CD4-positive, alpha-beta T cell treated with Interferon gamma for 1 hour (primary cell): ENCODE data around the gene EGFL8.
A peak's percentile ranks its signal among the peaks of the same experiment; 100 is the strongest.

ENCODE experiments used
- DNase-seq: peaks from one replicate; pipeline ENCODE4 v3.0.0-alpha.2; 2020

EGFL8 gene

DNA sequence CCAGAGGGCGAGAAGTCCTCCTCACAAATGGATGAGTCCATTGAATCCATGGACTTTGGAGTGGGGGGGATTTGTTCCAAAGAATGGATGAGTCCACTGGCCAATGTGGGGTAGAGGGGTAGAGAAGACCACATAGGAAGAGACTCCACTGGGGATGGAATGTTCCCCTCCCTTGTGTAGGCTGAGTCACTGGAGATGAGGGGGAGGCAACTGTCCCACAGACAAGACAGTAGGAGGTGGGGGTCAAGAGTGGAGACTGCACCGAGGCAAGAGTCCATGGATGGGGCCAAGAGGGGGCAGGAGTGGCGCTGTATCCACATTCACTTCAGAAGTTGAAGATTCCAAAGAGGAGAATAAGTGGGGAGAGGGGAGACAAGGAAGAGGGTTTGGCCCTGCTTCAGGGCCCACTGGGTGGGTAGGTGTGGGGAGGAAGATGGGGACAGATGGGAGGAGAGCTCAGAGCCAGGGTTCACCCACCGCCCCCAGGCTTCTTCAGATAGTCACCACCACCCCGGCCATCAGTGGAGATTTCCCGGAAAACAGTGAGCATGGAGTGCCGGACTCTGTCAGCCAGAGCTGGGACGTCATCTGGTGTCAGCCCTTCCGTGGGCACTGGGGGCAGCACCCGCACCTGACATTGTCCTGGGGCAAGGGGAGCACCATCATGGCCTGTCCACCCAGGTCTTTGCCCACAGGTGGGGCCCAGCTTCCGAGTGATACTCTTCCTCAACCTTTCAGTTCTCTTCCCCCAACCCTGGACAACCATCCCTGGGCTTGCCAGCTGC is 4.6 kb downstream of the EGFL8 start:
- DNase-seq = no peak

DNA sequence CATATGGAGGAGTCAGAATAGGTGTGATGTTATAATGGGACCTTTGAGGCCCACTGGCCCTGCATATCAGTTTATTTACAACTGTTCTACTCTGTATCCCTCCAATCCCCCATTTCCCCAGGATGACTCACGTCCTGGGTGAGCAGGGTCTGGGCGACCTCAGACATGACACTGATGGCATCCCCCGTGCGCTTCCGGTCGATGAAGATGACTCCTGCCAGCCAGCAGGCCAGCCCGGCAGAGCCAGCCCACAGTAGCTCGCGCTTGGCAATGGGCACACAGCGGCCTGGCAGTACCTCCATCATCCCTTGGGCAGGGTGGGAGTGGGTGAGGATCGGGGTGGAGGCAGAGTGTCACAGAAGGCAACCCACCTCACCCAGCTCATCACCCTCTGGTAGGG is 5.9 kb downstream of the EGFL8 start:
- DNase-seq = no peak

DNA sequence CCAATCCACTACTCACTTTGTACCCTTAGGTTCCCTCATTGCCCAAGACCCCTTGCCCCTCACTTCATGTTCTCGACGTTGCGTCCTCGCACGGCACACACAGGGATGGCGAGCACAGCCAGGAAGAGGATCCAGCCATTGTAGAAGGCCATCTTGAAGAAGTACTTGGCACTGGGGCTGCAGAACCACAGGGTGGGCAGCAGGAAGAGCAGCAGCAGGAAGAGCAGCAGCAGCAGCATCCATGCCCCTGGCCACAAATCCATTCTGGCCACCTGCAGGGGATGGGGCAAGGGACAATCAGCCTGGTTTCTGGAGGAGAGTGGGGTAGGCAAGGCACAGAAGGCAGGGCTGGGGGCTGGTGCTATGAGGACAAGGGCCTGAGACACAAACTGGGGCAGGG is 6.8 kb downstream of the EGFL8 start:
- DNase-seq = no peak

DNA sequence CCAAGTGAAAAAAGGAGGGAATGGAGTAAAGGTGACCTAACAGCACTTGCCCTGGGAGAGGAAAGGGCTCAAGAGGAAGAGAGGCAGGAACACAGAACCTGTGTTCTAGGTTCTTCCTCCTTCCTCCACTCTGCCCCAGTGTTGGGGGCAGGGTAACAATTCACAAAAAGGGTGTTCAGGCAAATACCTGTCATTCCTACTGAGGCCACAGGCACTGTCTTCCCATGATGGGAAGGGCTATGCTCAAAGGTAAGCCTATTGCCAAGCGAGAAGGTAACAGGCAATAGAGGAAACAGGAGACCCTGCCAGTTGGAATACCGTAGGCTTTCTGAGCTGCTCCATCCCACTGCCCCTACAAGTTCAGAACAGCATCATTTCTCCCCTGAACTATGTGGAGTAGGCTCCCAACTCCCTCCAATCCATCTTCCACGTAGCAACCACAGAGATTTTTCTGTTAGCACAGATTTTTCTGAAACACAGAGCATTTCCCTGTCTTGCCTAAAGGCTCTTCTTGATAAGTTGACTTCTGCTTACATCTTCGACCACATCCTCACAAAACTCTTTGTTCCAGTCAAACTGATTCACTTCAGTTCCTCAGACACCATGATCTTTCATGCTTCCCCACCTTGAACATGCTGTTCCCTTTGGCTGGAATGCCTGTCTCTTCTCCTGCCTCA is 8.8 kb downstream of the EGFL8 start:
- no peak for DNase-seq

DNA sequence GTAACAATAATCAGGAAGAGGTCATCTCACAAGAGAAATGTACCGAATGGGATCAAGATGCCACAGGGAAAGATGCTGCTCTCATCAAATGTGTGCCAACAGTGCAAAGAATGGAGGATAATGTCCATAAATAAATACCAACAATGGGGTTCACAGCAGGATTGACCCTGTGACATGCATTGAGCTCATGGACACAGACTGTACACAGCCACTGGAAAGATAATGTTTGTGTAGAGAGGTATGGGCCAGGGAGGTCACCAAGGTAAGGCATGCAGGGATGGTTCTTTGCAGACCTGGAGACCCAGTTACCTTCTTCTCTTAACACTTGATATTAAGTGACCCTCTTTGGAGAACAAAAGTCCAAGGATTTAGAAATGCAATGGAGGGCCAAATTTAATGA is 10.0 kb downstream of the EGFL8 start:
- no peak for DNase-seq

DNA sequence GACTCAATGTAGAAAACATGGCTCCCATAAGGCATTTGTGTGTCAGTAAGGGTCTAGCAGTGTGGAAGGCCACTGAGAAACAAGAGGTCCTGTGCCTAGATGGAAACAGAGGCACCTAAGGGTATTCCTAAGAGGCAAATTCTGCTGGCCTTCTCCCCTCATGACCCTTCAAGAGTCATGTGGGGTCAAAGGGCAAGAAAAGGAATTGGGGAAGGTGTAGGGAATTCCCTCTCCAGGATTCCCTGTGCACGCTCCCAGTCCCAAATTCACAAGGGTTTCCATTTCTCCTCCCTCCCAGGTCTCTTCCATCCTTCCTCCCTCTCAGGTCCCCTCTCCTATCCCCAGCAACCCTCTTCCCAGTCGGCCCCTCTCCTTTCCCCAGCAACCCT is 10.9 kb downstream of the EGFL8 start:
- no peak for DNase-seq

DNA sequence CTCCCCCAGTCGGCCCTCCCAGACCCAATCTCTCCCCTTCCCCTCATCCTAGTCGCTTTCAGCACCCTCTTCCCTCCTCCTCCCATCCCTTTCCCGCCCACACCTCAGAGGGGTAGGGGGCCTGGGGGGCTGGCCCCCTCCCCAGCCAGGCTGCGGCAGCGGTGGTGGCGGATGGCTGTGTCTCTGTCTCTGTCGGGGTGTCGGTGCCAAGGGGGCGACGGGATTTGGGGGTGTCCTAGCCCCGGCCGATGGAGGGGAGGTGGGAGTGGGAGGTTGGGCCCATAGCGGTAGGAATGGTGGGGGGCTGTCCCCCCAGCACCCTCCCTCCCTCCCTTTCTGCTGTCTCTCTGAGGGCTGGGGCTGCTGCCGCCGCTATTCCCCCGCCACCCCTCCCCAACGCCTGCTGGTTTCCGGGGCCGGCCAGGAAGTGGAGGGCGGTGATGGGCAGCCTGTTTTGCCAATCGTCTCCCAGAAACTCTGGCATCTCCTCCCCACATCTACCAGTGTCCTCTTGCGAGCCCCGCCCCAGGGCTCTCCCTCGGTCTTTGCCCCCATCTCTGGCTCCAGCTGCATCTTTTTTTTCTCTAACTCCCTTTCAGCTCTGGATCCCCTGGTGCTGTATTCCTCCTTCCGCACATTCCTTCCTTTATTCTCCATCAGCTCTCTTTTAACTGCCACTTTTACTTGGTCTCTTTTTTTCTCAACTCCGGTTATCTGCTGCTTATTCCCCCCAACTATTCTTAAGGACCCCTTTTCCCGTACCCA is 11.5 kb downstream of the EGFL8 start, which contains the start of gene AGPAT1:
Gene AGPAT1, minus strand, starts transcription at position 374 of the 765 bp plus-strand sequence. CDS start 4,588 bp downstream, outside the sequence.
- DNase-seq = peak; percentile 95

DNA sequence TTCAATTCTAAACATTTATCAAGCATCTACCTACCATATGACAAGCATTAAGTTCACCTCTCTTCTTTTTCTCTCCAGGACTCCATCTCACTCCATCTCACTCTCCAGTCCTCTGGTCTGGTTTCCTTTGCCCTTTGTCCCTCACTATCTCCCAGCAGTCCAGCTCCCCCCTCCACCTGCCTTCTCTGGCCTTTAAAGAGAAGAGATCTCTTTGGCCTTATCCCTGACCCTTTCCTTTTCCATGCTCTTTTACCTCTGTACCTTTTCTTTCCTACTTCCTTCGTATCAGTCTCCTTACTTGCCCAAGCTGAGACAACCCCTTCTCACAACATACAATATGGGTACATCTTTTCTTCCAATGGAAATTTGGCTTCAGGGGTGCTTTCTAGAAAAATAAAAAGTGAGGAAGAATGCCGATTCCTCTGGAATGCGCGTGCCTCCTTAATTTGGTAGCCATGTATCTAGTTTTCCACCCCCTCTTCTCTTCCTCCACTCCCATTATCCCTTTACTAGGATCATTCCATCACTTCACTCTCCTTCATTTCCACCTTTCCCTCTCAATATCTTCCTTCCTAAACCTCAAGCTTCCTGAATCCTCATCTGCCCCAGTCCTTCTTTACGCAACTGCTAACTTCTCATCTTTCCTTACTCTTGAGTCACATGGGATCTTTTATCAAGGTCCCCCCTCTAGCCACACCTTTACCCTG is 12.2 kb downstream of the EGFL8 start:
- DNase-seq = no peak

DNA sequence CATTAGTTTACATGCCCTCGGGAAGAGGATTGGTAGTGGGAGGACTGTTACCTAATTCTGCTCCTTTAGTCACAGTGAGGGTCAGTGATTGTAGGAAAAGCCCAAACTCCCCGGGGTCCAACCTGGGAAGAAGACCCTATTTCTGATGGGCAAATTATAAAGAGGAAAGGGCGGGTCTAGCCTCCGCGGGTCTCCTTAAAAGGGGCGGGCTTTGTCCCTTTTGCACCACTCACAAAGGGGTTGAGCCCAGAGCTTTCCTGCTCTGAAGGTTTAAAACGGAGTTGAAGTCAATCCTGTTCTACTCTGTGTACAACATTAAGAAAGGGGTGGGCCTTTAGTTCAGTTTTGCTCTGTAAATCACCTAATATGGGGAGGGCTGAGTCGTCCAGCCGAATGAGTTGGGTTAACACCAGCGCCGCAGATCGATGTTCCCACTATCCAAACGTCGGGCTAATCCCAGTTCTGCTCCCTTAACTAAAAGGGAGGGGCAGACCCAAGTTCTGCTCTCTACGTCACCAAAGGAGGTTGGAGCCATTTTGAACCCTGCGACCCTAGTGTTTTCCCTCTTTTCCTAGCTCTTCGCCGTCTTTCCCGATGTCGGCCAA is 12.9 kb downstream of the EGFL8 start:
- DNase-seq = no peak

DNA sequence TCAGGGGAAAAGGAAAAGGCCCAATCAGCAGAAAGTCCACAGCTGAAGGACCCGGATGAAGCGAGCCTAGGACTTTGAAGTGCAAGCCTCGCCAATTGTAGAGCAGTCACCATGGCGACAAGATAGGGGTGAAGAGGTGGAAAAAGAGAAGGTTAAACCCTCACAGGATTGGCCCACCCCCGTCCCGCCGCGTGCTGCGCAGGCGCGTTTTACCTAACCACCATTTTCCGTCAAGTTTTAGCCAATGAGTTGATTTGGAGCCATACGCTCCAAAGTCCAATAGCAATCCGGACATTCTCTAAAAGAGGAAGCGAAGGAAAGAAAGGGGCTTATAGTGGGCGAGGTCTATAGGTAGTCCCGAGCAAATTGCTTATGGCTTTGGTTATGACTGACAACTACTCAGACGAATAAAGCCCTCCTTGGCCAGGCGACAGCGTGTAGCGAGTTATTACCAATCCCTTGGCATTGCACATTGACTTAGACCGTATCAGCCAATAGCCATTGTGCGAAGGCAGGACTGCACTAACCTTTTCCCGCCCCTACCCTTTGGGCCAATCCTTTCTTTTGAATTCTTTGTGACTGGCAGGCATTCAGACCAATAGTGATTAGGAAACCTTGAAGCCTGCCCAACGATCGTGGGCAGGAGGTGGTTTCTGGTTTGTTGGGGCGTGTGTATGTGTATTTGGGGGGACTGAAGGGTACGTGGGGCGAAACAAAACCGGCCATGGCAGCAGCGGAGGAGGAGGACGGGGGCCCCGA is 13.6 kb downstream of the EGFL8 start, which contains the start of gene RNF5:
Gene RNF5, plus strand, starts transcription at position 618 of the 759 bp plus-strand sequence. Its CDS starts 107 bp downstream, at position 725.
- DNase-seq = peak; percentile 98

DNA sequence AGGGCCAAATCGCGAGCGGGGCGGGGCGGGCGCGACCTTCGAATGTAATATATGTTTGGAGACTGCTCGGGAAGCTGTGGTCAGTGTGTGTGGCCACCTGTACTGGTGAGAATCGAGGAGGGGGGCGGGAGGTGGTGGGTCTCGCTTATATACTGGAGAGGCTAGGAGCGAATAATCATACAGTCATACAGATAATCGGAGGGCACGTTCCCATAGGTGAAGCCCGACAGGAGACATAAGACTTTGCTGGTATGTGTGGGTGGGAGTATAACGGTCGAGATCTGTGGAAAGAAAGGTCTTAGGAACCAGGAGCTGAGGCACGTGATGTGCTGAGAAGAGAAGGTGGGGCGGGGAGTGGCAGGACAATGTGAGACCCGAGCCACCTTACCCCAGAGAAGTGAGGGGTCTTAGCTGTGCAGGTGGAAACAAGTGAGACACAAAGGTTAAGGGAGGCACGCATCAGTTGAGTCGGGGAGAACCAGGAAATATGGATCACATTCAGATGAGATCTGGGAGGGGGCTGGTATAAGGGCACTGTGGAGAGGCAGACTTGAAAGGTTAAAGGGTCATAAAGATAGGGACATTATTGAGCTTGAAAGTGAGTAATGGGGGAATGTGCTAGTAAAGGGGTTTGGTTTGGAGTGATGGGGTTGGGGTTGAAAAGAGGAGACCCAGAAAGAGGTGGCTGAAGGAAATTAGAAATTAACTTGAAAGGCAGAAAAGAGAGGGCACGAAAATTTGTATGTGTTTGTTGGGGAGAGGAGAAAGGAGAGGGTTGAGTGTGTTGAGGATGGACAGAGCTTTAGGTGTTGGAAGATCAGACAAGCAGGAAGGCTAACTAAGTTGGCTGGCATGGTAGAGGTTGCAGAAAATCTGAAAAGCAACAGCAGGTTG is 14.4 kb downstream of the EGFL8 start:
- DNase-seq = no peak

DNA sequence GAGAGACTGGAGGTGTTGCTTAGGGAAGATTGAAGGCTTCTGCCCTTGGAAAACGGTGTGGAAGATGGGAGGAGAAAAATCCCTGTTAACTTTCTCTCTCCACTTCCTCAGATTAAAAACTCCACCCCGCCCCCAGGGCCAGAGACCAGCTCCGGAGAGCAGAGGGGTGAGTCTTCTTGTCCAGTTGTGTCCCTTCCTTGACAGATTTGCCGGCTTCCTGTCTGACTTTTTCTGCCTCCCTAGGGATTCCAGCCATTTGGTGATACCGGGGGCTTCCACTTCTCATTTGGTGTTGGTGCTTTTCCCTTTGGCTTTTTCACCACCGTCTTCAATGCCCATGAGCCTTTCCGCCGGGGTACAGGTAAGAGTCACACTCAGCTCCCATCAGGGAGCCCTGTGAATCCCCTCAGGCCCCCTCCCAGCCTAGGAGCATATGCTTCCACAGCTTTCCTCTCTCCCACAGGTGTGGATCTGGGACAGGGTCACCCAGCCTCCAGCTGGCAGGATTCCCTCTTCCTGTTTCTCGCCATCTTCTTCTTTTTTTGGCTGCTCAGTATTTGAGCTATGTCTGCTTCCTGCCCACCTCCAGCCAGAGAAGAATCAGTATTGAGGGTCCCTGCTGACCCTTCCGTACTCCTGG is 15.5 kb downstream of the EGFL8 start:
- DNase-seq = no peak

DNA sequence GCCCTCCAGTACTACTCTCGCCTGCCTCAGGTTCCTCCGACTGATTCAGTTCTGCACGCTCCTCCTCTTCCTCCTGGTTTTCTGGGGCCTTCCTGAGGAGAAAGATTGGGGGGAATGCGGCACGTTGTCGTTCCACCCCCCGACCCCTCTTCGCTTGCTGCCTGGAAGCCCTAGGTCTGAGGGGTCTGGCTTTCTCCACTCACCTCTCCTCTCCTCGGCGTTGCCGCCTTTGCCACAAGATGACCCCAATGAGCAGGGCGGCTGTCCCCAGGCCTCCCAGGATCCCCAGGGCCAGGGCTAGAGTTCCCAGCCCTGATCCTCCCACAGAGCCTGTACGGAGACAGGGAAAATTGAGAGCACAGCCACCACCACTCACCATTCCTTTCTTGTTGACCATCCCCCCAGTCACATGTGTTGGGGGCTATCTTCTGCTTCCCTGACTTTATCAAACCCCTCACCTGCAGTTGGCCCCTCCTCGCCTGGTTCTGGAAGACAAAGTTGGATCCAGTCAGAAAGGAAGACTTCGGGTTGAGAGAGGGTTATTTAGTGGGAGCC is 16.8 kb downstream of the EGFL8 start:
- DNase-seq = no peak

DNA sequence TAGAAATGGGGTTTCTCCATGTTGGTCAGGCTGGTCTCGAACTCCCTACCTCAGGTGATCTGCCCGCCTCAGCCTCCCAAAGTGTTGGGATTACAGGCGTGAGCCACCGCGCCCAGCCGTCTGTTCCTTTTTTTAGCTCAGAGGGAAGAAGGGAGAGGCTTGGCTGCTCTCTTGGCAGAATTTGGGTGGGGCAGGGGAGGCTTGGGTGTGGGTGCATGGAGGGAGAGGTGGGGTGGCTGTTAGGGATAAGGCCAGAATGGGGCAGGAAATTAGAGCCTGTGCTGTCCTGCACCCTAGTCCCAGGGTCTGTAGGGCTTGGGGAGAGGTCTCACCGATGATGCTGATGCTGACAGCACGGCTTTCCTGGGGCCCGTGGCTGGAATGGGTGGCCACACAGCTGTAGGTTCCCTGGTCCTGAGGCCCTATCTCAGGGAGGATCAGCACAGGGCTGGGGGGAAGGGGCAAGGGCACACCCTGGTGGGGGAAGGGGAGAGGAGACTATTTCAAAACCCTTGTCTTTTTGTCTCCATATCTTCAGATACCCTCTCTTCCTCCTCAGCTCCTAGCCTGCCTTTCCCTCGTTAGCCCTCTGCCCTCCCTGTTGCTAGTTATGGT is 17.6 kb downstream of the EGFL8 start:
- no peak for DNase-seq

DNA sequence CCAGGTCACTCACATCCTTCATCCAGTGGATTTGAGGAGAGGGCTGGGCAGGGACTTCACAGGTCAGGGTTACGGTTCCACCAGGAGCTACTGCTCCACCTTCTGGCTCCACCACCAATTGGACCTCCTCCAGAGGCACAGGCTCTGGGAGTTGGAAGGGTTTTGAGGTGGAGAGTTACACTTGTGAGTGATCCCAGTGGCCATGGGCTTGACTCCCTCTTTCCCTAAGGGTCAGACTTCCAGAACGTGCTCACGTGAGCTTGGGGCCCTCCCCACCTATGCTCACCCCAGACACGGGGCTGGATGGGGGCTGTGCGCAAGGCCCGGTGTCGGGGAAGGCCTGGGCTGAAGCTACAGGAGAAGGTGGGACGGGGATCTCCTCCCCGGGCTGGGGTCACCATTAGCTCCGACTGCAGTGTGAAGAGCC is 18.2 kb downstream of the EGFL8 start:
- no peak for DNase-seq

DNA sequence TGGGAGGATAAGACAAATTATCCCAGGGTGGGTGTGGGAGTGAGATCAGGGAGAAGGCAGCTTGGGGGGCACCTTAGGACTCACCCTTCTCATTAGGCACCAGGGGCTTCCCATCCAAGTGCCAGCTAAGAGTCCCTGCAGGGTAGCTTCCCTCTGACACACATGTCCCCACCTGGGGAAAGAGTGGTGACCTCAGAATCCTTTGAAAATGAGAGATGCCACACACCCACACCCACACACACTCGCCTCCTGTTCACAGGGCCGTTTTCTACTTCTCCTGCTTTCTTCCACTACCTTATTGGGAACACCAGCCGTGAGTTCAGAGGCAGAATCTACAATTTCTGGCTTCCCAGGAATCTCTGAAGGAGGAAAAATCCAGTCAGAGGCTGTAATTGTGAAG is 18.6 kb downstream of the EGFL8 start:
- DNase-seq = no peak

DNA sequence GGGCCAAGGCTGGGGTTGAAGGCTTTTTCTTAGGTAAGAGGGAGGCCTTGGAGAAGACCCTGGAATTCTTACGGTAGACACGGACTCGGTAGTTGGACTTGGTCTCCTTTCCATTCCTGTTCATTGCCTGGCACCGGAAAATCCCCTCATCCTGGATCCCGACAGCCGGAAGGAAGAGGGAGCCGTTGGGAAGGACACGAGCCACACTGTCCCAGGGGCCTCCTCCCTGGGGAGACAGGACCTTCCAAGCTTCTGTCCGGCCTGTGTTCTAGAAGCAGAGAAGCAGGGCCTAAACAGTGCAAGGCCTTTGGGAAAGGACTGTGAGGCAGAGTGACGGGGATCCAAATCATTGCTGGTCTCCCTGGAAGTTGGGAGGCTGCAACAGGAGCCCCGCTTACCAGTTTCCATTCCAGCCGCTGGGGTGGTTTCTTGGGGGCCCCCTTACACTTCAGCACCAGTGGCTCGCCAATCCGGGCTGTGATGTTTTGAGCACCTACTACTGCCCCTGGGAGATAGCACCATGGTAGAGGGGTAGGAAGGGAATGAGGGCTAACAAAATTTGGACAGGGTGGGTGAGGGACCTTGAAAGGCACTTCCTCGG is 19.2 kb downstream of the EGFL8 start:
- no peak for DNase-seq

DNA sequence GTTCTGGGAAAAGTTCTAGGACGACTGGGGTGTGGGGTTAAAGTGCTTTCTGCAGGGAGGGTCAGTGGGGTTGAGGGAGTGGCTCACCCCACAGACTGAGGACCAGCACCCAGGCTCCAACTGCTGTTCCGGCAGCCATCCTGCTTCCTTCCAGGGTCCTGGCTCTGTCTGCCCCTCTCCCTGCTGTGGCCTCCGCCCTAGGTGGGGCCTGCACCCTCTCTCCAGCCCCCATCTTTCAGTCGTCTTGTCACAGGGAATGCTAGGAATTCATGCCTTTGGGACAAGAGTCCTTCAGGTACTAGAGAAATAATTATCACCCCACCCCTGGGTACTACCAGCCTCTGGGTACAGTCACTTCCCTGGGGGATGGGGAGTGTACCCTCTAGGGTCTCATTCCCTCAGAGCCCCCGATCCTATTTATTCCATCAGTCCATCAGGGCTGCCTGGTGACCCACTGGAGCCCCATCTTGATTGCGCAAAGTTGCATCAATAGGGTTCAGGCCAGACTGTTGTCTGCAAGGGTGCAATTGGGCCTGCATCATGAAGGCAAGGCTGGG is 19.8 kb downstream of the EGFL8 start, which contains the start of gene AGER:
Gene AGER, minus strand, starts transcription at position 170 of the 557 bp plus-strand sequence. Its CDS starts 31 bp downstream, at position 139.
- no peak for DNase-seq
